Mesothelial cell of epicardium (in vitro differentiated cells): ENCODE measurements around the gene IQGAP2. TPM values are rescaled to one million over a fixed set of nuclear protein-coding genes. Genes with fewer than 3 reads are reported as not detected.

Experiments used
- DNase-seq, 2 experiments: peaks; one replicate each; pipeline ENCODE4 v3.0.0; 2021; ENCODE audit warnings: low spot score in 2 of 2; ENCODE audit not compliant: unreplicated experiment in 2 of 2
- H3K27ac Mint-ChIP-seq: 2 replicates; pipeline ENCODE4 v1.8.0; 2021; ENCODE audit warnings: mixed read lengths
- H3K27me3 Mint-ChIP-seq: 2 replicates; pipeline ENCODE4 v1.8.0; 2021; ENCODE audit warnings: low read depth, mixed read lengths
- H3K36me3 Mint-ChIP-seq: 2 replicates; pipeline ENCODE4 v1.8.0; 2021; ENCODE audit warnings: mixed read lengths
- H3K4me1 Mint-ChIP-seq: 2 replicates; pipeline ENCODE4 v1.8.0; 2021; ENCODE audit warnings: mixed read lengths
- H3K4me3 Mint-ChIP-seq: 2 replicates; pipeline ENCODE4 v1.8.0; 2021; ENCODE audit warnings: mild to moderate bottlenecking, moderate library complexity, mixed read lengths
- H3K9me3 Mint-ChIP-seq: 2 replicates; pipeline ENCODE4 v1.8.0; 2021; ENCODE audit warnings: mixed read lengths
- CTCF ChIP-seq: fragments of 200-600 bp; sonication (generic); IDR thresholded peaks from one replicate; pipeline ENCODE4 v1.5.0; 2021; ENCODE audit warnings: antibody characterized with exemption; ENCODE audit not compliant: unreplicated experiment
- total RNA-seq: library from RNA; stranded (reverse); gene quantifications from 3 replicates; pipeline ENCODE4 v1.2.1, GENCODE V29; 2021

Gene IQGAP2
- total RNA-seq, 1 donor from 2014 or later = 13.9 TPM

GRCh38 chr5:76638479-76638878, 235.4 kb downstream of the IQGAP2 start:
- no peak for TF ChIP-seq CTCF
- no peak for DNase-seq
- Mint-ChIP-seq H3K9me3 (no peaks in the 10 kb centered on the region), H3K27me3 (no peaks in the 10 kb centered on the region), H3K4me3 (no peak overlapping the region), H3K27ac (no peak overlapping the region), H3K4me1 (peaks cover 5% of the 10 kb centered on the region), H3K36me3 (peaks cover 2% of the 10 kb centered on the region)

DNA sequence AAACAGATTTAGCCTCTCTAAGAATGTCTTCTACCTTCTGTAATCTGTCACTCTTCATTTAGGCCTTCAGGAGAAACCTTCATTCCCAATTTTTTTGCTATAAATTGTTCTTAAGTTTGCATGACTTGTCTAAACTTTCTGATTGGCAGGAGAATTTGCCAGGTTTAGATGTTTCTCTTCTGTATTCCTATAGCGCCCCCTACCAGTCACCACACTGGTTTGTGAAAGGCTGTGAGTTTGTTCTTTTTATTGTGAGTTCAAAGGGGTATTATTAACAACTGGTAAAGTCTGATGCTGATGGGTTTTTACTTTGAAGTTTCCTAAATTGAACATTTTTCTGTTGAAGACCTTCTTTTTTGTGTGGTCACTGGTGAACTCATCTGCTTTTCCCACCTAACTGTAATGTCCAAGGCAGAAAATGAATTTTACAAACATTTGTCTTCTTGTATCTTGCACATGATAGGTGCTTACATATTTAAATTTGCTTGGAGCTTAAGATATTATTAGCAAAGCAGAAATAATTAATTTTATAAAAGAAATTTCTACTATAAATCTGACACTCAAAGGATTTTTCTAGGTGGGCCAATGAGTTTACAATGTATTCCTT, 238.5 kb downstream of the IQGAP2 start:
- H3K9me3 Mint-ChIP-seq = no peaks in the 10 kb centered on the region
- peaks cover 5% of the 10 kb centered on the region for H3K4me1 Mint-ChIP-seq
- no peaks in the 10 kb centered on the region for H3K27me3 Mint-ChIP-seq
- peak in 1 of 2 experiments; percentile 51 for DNase-seq
- H3K4me3 Mint-ChIP-seq = no peak overlapping the region
- H3K36me3 Mint-ChIP-seq = peaks cover 3% of the 10 kb centered on the region
- TF ChIP-seq CTCF = peak; percentile 57
- no peak overlapping the region for H3K27ac Mint-ChIP-seq

DNA sequence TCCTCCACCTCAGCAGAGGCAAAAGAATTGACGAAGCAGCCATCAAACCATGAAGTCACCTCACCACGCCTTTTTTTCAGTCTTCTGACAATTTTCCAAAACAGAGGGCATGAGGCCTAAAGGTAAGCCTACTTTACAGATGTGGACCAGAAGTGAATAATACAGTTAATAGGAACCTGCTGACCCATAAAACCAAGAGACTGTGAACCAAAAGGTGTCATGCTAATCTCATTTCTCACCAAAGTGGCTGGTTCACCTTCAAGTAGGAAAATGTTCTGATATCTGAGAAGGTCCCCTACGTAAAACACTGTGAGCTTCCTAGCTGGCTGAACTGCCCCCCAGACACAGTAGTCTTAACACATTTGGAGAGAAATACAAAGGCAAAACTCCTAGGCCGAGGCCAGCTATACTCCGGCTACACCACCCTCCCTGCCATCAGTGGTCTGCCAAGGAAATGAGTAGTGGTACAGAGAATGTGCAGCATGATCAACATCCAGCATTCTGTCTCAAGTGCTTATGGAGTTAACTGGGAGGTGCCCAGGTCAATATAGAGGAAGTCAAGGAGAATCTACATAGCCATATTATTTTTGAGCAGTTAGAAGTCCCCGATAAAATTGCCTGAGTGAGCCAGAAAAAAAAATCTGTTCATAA, 239.4 kb downstream of the IQGAP2 start:
- H3K27me3 Mint-ChIP-seq = no peaks in the 10 kb centered on the region
- no peak overlapping the region for H3K27ac Mint-ChIP-seq
- DNase-seq = no peak
- peaks cover 2% of the 10 kb centered on the region for H3K36me3 Mint-ChIP-seq
- no peak for TF ChIP-seq CTCF
- H3K9me3 Mint-ChIP-seq = no peaks in the 10 kb centered on the region
- H3K4me3 Mint-ChIP-seq = no peak overlapping the region
- H3K4me1 Mint-ChIP-seq = peaks cover 5% of the 10 kb centered on the region

- no peak overlapping the region for H3K27ac Mint-ChIP-seq
Observed at GRCh38 chr5:76643371-76643770, 240.3 kb downstream of the IQGAP2 start.

GRCh38 chr5:76649140-76649539, 246.1 kb downstream of the IQGAP2 start:
- H3K9me3 Mint-ChIP-seq = peaks cover 28% of the 10 kb centered on the region
- H3K4me3 Mint-ChIP-seq = no peak overlapping the region
- no peak for TF ChIP-seq CTCF
- no peak for DNase-seq
- no peaks in the 10 kb centered on the region for H3K4me1 Mint-ChIP-seq
- no peaks in the 10 kb centered on the region for H3K27me3 Mint-ChIP-seq
- H3K36me3 Mint-ChIP-seq = peaks cover 20% of the 10 kb centered on the region
- no peak overlapping the region for H3K27ac Mint-ChIP-seq

More at GRCh38 chr5:76643371-76643770, 240.3 kb downstream of the IQGAP2 start:
- no peaks in the 10 kb centered on the region for H3K27me3 Mint-ChIP-seq
- peaks cover 5% of the 10 kb centered on the region for H3K4me1 Mint-ChIP-seq
- no peak overlapping the region for H3K4me3 Mint-ChIP-seq
- no peak for TF ChIP-seq CTCF
- no peak for DNase-seq
- peaks cover 7% of the 10 kb centered on the region for H3K9me3 Mint-ChIP-seq
- H3K36me3 Mint-ChIP-seq = peaks cover 8% of the 10 kb centered on the region
